ENCODE data around the gene CASKIN2.

CASKIN2 gene

DNA sequence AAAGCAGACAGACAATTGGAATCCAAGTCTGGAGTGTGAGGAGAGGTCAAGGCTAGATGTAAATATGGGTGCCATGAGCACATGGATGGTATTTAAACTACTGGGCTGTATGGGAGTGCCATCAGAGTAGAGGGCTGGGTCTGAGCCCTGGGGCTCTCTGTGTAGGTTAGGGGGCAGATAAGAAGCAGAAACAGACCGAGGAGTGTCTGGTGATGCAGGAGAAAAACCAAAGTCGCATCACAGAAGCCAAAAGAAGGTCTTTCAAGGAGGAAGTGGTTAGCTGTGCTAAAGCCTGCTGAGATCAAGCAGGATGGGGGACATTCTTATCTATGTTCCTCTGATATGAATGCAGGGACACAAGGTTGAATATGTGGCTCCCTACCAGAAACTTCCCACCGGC lies 2.9 kb upstream of the CASKIN2 start:
- no peak for FAIRE-seq

DNA sequence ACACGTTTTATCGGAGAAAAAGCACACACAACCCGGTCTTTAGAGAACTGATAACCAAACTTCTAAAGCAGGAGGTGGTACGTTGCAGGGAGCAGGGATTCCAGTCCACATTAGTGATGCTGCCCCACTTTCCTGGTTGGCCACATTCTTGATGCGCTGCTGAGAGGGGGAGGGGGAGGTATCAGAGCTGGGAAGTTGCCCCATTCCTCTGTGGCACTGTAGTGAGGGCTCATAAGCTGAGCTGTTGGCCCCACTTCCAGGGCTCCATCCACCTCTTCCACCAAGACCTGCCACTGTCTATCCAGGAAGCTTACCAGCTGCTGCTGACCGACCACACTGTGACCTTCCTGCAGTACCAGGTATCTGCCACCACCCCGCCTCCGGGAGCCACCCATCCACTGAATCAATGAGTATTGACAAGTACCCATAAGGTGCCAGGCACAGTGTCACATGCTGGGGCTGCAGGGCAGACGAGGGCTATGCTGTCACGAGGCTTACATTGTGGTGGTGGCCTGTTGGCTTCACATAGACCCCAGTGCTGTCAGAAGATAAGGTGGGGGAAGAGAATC lies 2.0 kb upstream of the CASKIN2 start:
- no peak for FAIRE-seq

DNA sequence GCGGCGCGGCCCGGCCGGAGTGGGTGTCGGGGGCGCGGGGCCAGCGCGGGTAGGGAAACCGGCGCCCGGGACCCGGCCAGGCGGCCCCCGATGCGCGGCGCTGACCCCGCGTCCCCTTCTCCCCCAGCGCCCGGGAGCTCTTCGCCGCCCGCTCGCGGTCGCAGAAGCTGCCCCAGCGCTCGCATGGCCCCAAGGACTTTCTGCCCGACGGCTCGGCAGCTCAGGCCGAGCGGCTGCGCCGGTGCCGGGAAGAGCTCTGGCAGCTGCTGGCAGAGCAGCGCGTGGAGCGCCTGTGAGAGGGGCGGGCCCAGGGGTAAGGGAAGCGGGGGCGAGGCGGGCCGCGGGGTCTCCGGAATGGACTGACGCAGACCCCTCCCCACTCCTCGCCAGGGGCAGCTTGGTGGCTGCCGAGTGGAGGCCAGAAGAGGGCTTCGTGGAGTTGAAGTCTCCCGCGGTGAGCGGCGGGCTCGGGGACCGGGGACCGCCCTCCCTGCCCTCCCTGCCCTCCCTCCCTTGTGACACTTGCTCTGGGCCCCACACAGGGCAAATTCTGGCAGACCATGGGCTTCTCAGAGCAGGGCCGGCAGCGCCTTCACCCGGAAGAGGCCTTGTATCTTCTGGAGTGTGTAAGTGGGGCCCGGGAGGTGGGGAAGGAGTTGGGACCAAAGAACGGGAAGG lies 1.4 kb upstream of the CASKIN2 start:
- FAIRE-seq = no peak

DNA sequence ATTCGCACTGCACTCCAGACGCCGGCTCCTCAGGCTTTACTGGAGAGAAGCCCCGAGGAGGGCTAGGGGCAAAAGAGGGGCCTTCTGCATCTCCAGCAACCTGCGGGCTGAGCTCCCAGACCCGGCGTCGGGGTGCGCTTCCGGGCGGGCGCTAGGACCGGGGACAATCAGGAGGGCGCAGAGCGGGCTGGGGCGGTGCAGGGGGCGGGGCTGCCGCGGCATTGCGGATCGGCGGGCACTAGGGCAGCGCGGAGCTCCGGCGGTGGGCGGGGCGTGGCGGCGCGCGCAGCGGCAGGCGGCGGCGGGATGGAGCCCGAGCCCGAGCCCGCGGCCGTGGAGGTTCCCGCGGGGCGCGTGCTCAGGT lies 900 bp upstream of the CASKIN2 start, which contains the start of gene TSEN54:
TSS of gene TSEN54 (plus strand) at position 274 of the 364 bp plus-strand sequence. CDS start at position 307, 33 bp downstream.
- no peak for FAIRE-seq

DNA sequence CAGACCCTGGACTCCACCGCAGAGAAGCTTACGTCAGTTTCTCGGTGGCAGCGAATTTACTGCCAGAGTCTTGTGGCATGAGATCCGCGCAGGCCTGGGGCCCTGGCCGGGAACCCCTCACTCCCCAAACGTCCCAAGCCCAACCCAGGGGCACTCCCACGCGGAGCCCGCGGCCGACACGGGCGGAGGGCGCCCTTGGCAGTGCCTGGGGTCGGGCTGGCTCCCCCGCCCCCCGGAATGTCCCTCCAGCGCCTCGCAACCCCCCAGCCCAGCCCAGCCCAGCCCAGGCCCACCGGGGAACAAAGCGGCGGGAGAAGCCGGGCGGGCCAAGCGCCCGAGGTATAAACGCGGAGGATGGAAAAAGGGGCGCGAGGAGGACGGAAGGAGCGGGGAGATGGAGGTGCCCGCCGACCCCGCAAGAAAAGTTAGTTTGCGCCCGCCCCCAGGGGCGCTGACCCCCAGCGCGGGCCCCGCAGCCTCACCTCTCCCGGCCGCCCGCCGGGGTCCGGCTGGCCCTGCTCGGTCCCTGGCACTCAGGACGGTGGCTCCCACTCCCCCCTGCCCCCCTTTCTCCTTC lies 330 bp downstream of the CASKIN2 start:
- FAIRE-seq = no peak

DNA sequence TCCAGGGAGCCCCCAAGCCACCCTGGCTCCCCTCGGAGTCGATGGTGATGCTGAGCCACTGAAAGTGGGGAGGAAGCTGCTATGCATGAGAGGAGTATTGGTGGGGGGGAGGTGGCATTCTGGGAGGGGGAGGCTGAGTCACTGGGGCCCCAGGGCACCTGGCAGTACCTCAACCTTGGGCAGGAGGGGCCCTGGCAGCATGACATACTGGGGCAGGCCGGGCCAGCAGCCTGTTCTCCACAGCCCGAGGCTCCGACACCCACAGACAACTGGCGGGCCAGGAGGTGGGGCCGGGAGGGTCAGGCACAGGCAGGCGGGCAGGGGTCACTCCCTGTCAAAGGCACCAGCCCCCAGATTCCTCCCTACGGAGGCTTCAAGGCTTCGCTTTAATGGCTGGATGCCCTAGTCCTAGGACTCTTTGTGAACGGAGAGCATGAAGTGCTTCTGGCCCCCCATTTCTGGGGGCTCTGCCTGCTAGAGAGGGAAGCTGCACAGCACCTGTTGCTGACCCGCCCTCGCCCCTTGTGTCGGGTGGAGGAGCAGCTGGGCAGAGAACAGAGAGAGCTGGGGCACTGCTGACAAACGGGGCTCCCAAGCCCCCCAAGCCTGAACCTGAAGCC lies 928 bp downstream of the CASKIN2 start:
- no peak for FAIRE-seq

DNA sequence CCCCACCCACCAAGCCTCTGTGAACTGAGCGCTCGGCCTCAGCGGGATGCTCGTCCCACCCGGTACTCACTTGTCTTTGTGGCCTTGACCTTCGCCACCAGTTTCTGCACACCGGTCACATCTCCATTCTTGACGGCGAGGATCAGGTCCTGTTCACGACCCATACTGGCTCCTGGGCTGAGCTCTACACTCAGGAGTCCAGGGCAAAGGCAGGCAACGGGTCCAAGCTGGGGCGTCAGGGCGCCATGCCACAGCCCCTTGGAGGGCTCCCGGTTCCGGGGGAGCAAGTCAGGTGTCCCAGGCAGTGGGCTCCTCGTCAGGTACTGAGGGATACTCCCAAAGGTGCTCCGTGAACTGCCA lies 1.7 kb downstream of the CASKIN2 start:
- no peak for FAIRE-seq

DNA sequence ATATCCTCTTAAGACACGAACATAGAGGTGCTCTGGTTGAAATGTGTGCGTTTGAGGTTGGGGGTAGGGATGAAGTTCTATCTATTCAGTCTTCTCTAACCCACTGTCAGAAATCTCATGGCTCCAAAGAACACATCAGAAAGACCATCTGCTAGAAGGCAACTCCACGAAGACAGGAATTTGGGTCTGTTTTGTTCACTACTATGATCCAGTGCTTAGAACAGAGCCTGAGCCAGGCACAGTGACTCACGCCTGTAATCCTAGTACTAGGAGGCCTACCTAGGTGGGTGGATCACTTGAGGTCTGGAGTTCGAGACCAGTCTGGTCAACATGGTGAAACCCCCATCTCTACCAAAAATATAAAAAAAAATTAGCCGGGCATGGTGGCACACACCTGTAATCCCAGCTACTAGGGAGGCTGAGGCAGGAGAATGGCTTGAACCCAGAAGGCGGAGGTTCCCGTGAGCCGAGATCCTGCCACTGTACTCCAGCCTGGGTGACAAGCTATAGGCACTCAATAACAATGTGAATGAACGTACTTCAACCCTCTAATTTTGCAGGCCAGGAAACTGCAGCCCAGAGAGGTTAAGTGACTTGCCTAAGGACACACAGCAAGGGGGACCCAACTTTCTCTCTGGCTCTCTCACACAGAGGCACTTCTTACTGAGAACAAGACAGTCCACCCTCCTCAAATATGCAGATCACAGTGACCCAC lies 2.3 kb downstream of the CASKIN2 start:
- FAIRE-seq = no peak

DNA sequence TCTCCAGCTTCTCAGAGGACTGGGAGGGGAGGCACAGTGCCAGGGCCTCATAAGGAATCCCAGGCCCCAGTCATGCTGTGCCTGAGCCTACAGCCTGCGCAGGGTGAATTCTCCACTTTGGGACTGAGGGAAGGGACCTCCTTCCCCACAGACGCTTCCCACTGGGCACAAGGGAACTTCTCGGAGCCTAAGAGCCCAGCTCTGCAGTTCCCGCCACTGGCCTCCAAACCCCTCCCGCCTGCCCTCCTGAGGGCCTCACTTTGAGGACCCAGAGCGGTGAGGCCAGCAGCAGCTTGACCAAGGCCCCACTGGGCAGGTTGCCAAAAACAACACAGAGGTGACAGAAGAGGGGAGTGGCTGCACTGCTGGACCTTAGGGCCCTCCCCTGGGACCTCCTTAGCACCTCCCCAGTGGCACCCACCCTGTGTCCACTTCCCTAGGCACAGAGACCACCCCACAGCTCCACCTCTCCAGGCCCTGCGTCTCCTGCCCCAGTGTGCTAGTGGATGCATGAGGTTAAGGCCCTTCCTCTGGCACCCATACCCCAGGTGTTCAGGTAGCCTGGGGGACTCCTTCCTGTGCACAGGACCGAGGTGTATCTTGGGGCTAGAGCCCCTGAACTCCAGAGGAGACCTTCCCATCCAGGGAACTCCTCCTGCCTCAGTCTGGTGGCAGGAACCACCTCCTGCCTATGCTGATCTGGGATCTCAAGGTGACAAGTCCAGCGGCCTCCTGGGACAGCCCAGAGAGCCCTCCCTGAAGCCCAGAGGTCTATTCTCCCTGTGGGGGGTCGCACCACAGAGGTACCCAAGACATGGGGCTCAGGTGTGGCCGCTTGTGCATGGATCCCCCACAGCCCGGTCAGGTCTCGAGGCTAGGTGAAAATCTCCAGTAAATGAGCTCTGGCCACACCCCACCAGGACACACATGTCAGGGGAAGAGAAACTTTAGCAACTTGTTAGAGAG lies 3.4 kb downstream of the CASKIN2 start:
- FAIRE-seq = no peak

DNA sequence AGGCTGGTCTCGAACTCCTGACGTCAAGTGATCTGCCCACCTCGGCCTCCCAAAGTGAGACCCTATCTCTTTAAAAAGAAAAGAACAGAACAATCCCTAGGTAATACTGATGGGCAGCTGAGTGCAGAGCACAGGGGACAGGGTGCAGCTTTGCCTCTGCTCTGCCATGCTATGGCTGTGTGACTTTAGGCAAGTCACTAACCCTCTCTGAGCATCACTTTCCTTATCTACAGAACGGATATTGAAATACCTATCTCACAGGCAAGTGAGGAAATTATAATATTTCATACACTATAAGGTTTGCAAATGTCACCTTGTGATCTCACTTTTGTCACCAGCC lies 4.1 kb downstream of the CASKIN2 start:
- FAIRE-seq = no peak

DNA sequence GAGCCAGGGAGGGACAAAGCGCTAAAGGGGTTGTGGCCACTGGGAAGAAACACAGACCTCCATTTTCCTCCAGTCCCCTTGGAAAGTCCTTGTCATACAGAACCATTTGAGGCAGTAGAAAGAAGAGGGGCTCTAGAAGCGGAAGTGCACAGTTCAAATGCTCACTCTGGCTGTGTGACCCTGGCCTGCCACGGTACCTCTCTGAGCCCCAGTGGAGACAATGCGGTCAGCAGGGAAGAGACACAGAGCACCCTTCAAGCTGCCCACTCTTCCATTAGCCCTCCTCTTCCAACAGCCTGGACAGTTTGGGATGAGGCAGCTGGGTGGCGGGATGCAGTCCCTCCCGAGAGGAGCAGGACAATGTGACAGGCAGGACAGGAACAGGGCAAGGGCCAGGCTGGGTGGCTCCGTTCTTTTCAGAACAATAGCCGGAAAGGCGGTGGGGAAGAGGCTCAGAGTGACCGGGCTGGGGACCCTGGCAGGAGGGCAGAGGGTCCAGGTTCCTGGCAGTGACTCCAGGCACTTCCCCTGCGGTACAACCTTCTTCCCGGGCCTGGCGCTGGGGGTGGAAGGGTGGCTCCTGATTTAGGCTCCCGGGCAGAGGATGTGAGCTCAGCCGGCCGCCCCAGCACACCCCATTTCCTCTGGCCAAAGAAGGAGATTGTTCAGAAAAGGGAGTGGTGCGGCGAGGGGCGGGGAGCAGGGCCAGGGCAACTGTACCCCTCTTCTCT lies 5.6 kb downstream of the CASKIN2 start:
- no peak for FAIRE-seq

DNA sequence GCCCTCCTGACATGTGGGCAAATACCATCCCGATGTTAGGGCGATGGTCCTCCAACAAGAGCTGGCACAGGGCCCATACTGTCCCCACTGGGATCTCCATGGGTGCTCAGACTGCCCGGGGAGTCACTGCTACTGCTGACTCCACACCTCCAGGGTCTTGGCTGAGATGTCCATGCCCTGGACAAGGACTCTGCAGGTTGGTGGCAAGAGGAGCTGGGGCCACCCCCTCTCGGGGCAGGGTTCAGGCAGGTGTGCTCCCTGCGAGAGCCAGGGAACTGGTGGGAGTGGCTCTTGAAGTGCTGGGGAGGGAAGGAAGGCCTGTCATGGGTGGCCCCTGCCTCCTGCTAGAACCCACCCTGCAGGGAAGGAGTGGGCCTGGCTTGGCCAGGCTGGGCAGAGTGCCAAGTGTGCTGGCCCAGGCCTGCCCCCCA lies 6.4 kb downstream of the CASKIN2 start:
- no peak for FAIRE-seq

DNA sequence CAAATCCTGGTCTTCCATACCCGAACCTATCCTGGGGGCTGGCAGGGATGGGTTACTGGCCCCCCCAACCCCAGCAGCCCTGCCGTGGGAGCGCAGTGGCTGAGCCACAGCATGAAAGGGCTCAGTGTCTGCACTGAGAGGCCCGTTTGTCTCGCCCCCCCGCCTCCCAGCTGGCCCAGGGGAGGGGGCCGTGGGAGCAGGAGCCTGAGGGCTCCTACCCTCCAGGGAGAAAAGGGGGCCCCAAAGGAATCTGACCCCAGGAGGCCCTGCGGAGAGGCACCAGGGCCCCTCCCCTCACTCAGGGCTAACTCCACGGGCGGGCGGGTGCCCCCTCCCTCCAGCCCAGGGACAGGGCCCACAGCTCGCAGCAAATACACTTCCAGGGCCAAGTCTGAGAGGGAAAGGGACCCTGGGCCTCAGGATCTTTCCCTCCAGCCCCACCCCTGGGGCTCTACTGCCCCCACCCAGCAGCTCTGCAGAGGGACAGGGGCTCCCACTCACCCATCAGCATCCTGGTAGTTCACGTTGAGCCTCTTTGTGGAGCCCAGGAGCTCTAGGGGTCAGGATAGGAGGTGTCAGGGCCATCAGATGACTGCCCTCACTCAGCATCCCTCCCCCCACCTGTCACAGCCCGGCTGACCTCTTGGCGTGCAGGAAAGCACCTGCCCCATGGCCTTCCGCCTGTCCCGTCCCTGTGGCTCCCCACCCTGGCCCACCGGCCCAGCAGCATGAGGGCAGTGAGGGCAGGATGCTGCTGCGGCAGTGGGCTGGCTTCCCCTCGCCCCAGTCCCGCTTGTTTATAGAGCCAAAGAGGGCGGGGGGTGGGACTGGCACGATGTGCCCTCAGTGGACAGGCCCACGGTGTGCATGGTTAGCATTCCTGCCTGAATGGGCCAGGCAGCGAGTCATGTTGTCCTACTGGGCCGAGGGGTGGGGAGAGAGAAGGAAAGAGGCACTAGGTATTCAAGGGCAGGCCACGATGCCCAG lies 7.3 kb downstream of the CASKIN2 start:
- no peak for FAIRE-seq

DNA sequence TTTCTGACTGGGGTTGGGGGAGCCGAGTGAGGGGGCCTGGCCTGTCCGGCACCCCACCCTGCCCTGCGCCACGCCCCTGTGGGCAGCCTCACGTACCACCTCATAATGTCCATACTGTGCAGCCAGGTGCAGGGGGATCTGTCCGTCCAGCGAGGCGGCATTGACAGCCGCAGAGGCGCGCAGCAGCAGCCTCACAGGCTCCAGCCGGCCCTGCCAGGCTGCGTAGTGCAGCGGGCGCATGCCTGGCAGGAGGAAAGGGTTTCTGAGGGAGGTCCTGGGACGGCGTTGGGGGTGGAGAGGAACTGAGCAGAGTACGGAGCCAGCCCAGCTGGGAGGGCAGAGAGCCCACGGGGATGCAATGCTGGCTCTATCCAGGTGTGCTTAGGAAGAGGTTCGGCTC lies 8.4 kb downstream of the CASKIN2 start:
- FAIRE-seq = no peak

DNA sequence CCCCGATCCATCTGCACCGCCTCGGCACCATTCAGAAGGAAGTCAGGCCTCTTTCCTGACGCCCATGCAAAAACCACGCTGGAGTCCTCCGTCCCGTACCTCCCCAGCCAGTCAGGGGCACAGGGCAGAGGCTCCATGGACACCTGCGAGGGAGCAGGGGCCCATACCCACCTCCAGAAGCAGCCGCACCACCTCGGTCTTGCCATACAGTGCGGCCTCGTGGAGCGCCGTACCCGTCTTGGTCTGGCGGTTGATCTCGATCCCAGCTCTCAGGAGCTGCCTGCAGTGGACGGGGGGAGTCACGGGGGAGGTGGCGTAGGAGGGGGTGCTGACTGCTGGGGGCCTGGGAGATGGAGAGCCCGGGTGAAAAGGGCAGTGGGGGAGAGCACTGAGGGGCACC lies 9.2 kb downstream of the CASKIN2 start:
- no peak for FAIRE-seq

DNA sequence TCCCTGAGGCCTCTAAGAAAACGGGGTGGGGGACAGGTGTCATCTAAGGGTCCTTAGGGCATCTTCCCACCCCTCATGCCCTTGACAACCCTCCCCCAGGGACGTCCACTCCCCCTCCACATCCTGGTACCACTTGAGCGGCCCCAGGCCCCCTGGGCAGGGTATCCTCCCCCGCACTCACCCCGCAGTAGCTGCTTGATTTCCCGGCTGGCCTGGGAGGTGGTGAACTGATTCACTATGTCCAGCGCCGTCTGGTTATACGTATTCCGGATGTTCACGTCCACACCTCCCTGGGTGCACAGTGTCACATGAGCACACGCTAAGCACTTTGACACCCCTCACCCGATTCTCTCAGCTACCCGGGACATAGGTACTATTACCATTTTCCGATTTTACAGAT lies 9.7 kb downstream of the CASKIN2 start:
- no peak for FAIRE-seq

DNA sequence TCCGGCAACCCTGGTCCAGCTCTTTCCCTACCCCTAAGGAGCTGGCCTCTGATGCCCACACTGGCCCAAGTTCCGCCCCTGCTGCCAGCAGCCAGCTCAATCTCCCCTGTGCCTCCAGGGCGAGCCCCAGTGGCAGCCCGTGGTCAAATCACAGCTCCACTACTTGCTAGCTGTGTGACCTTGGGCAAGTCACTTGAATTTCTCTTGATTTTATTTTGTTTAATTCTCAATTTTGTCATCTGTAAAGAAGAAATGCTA lies 10.3 kb downstream of the CASKIN2 start:
- no peak for FAIRE-seq

DNA sequence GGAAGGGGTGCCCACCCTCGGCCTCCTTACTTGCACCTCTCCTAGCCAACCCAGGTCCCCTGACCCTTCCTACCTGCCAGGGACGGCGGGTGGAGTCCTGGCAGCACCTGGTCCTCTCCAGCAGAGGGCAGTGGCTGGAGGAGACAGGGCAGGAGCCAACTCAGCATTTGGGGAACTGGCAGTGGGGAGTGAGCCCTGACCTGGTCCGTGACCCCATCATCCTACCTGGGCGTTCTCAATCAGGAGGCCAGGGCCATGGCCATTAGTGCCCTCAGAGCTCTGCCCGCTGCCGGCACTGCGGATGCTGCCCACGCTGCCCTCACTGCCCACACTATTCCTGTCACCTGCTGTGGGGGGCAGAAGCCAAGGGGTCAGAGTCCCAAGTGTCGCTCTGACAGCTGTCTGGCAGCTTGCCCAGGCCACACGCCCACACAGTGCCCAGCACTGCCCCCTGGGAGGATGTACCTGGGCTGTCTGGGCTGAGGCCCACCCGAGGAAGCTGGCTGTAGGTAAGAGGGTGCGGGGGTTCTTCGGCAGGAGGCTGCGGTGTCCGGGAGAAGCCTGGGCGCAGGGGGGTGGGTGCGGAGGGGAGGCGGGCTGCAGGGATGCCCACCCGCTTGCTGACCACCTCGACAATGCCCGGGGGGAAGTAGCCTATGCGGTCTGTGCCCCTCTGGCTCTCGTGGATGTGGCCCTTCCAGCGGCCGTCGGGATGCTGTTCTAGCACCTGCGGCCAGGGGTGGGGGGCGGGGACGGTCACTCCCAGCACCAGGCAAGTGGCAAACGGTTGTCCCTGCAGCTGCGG lies 10.8 kb downstream of the CASKIN2 start:
- no peak for FAIRE-seq

DNA sequence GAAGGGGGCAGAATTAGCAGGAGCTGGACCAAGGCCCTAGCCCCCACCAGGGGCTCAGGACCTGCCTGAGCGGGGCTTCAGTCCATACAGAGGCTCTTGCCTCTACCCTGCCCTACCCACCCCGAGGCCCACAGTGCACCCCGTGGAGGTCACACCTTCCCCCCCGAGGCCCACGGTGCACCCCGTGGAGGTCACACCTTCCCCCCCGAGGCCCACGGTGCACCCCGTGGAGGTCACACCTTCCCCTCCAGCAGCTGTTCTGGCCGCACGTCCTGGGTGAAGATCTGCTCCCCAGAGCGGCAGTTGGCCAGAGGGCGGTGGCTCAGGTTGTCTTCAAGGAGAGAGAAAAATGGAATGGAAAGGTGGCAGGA lies 11.4 kb downstream of the CASKIN2 start:
- FAIRE-seq = no peak

Measured in endometrium (tissue), 2 donors.